PFSK-1 (cell line): ENCODE data around the gene RUNX2.

ENCODE experiments used
- POLR2AphosphoS5 ChIP-seq: IDR thresholded peaks from 2 replicates; pipeline ENCODE4 v1.6.1; 2012; ENCODE audit warnings: low read depth, mild to moderate bottlenecking, control low read depth, low read length, moderate library complexity
- SIN3A ChIP-seq: IDR thresholded peaks from 2 replicates; pipeline ENCODE4 v1.6.1; 2012; ENCODE audit warnings: mild to moderate bottlenecking, low read length, moderate library complexity, borderline replicate concordance; ENCODE audit not compliant: insufficient read depth
- TAF1 ChIP-seq: IDR thresholded peaks from 2 replicates; pipeline ENCODE4 v1.6.1; 2012; ENCODE audit warnings: low read length, control low read depth, borderline replicate concordance; ENCODE audit not compliant: insufficient read depth
- TF ChIP-seq, protein P1 (sequence below), 2 experiments: IDR thresholded peaks; 2 replicates each; pipeline versions ENCODE4 v1.6.1 to v1.8.0; 2011 to 2012; ENCODE audit warnings: low read depth in 2 of 2, low read length in 2 of 2, control low read depth in 1 of 2, inconsistent platforms in 1 of 2, mild to moderate bottlenecking in 1 of 2, moderate library complexity in 1 of 2; ENCODE audit not compliant: insufficient read depth in 1 of 2

GRCh38 chr6:45618259-45618658, 290.1 kb downstream of the RUNX2 start:
- TF ChIP-seq, protein P1, sequence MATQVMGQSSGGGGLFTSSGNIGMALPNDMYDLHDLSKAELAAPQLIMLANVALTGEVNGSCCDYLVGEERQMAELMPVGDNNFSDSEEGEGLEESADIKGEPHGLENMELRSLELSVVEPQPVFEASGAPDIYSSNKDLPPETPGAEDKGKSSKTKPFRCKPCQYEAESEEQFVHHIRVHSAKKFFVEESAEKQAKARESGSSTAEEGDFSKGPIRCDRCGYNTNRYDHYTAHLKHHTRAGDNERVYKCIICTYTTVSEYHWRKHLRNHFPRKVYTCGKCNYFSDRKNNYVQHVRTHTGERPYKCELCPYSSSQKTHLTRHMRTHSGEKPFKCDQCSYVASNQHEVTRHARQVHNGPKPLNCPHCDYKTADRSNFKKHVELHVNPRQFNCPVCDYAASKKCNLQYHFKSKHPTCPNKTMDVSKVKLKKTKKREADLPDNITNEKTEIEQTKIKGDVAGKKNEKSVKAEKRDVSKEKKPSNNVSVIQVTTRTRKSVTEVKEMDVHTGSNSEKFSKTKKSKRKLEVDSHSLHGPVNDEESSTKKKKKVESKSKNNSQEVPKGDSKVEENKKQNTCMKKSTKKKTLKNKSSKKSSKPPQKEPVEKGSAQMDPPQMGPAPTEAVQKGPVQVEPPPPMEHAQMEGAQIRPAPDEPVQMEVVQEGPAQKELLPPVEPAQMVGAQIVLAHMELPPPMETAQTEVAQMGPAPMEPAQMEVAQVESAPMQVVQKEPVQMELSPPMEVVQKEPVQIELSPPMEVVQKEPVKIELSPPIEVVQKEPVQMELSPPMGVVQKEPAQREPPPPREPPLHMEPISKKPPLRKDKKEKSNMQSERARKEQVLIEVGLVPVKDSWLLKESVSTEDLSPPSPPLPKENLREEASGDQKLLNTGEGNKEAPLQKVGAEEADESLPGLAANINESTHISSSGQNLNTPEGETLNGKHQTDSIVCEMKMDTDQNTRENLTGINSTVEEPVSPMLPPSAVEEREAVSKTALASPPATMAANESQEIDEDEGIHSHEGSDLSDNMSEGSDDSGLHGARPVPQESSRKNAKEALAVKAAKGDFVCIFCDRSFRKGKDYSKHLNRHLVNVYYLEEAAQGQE (IDR thresholded peaks at IDR 0.05; ENCODE audit: insufficient read depth in 1 of 2, low read depth in 2 of 2, low read length in 2 of 2), result no peak
- TF ChIP-seq TAF1, result no peak
- no peak for TF ChIP-seq POLR2AphosphoS5
- TF ChIP-seq SIN3A, result no peak
